Measurements from ENCODE around the gene PLEKHB1.
A peak's percentile ranks its signal among the peaks of the same experiment; 100 is the strongest.

Gene PLEKHB1, protein sequence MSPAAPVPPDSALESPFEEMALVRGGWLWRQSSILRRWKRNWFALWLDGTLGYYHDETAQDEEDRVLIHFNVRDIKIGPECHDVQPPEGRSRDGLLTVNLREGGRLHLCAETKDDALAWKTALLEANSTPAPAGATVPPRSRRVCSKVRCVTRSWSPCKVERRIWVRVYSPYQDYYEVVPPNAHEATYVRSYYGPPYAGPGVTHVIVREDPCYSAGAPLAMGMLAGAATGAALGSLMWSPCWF

DNA sequence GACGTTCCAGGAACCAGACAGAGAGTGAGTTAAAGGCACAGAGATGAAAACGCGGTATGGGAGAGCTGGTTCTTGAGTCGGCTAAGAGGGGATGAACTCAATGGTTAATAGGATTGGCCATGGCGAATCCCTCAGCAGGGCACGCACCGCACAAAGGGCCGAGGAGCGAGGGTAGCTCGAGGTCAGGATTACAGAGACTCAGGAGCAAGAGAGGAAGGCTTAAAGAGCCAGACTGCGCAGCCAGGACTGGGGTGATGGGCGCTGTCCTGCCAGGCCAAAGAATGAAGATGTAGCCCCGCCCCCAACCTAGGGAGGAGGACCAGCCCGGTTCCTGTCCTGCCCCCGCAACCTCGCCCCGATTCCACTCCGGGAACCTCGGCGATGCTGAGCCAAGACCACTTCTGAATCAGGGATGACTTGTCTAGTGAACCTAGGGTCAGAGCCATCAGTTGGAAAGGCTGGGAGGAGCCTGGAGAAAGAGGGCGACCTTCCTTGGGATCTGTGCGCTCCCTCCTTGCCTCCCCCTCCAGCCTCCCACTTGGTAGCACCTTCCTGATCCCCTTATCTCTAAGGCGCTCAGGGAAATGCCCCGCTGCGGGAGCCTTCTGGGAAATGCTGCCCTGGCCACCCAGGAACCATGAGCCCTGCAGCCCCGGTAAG, at the start of gene PLEKHB1:
PLEKHB1 (plus strand) TSS at position 610 of the 660 bp plus-strand sequence; CDS start at position 638, 28 bp downstream.
- DNase-seq, result no peak

DNA sequence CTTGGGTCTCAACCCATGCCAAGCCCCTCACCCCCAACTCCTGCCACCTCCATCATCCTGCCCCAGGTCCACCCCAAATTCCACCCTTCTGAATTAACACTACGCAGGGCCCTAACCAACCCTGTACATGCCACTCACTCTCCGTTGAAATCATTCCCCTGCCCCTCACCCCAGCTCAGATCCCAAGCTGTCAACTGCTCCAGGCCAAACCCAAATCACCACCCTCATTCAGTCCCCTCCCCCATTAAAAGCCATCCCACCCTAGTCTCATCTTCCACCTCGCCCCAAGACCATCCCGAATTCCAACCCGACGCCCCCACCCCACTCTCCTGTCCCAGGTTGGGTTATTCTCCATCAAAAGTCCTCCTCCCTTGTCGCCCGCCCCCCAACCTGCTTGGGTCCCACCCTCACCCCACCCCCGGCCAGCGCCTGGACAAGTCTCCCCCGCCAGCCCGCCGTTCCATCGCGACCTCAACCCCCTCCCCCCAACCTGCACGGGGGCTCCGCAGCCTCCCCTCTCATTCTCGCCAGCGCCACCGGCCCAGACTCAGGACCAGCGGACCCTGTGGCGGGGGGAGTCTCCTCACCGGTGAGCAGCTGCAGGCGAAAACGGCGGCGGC, 48.9 kb upstream of the PLEKHB1 start:
- no peak for DNase-seq

- peak; percentile 96 for DNase-seq
These were observed 48.2 kb upstream of the PLEKHB1 start, which contains the start of gene FAM168A for GRCh38 chr11:73597956-73598718. Gene FAM168A, minus strand, starts transcription at chr11:73598112. Its CDS starts 129,638 bp downstream, at chr11:73468474.

GRCh38 chr11:73598719-73599379, 47.5 kb upstream of the PLEKHB1 start:
- DNase-seq, result peak; percentile 53

- DNase-seq, result no peak
These were observed 33.7 kb upstream of the PLEKHB1 start for GRCh38 chr11:73612601-73613140.

DNA sequence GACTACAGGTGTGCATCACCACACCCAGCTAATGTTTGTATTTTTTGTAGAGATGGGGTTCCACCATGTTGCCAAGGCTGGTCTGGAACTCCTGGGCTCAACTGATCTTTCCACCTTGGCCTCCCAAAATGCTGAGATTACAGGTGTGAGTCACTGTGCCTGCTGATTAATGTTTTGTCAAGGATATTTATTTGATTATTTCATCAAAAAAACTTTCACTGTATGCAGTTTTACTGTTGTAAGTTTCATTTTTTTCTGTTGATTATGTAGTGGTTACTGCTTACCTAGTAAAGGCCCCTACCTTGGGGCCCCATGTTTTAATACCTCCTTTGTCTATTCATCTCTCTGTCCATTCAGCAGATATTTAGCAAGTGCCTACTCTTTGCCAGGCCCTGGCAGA, 31.8 kb upstream of the PLEKHB1 start:
- DNase-seq, result no peak

DNA sequence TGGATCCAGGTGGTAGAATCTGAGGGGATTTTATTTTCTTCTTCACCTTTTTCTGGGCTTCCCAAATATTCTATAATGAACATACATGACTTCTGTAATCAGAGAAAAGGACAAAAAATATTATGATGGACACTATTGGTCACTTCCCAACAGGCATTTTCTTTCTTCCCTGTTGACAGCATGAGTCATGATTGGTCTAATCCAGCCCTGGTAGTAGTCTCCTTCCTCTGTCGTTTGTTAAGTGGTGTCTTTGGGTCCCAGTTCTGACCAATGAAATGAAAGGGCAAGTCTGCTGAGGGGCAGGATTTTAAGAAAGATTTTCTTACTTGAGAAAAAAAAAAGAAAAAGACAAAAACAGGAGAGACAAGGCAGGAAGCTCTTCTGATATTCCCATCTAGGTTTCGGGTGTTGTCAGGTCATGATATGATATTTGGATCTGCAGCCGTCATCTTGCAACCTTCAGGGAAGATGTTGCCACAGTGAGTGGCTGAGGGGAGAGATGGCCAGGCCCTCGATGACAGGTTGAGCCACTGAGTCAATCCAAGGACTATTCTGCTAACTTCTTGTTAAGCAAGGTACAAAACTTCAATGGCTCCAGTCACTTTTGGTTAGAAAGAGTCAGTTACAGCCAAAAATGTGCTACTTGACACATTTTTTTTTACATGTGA, 23.3 kb upstream of the PLEKHB1 start:
- no peak for DNase-seq

- no peak for DNase-seq
These were observed 22.7 kb upstream of the PLEKHB1 start for GRCh38 chr11:73623686-73624085.

GRCh38 chr11:73625696-73626318, 20.6 kb upstream of the PLEKHB1 start:
- peak; percentile 68 for DNase-seq

DNA sequence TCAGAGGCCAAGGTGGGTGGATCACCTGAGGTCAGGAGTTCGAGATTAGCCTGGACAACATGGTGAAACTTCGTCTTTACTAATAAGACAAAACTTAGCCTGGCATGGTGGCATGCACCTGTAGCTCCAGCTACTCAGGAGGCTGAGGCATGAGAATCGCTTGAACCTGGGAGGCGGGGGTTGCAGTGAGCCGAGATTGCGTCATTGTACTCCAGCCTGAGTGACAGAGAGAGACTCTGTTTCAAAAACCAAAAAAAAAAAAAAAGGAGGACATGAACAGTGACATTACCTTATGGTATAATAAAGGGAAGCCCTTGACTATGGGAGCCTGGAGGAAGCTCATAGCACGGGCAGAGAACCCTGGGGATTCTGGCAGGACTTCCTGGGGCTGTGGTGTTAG, 16.5 kb upstream of the PLEKHB1 start:
- DNase-seq, result no peak

DNA sequence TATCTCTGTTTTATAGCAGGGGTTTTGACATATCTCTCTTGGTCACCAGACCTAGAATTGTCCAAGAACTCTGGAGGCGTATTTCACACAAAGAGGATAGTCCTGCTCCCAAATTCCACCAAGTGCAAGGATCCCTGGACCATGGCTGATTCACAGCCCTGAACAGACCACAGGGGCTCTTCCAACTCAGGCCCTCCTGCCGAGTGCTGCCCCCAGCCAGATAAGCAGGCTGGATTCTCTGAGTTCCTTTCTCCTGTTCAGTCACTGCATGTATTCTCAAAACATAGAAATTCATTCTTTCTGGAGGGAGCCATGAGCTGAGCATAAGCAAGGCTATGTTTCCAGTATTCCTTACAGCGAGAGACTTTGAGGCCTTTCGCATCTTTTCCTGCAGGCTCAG, 13.4 kb upstream of the PLEKHB1 start:
- no peak for DNase-seq

DNA sequence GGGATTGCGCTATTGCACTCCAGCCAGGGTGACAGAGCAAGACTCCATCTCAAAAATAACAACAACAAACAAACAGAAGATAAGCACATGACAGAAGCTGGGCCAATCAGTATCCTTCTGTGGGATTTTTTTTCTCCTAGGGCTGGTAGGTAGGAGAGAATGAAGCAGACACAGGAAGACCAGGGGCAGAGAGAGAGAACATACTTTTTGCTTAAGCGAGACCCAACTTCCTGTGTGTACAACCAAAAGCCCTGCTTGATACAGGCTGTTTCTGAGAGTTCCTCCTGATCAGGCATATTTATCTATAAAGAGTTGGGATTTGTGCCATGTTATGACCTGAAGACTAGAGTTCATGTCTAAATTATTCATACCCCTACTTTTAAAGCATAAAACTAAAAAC, 12.4 kb upstream of the PLEKHB1 start:
- no peak for DNase-seq

DNA sequence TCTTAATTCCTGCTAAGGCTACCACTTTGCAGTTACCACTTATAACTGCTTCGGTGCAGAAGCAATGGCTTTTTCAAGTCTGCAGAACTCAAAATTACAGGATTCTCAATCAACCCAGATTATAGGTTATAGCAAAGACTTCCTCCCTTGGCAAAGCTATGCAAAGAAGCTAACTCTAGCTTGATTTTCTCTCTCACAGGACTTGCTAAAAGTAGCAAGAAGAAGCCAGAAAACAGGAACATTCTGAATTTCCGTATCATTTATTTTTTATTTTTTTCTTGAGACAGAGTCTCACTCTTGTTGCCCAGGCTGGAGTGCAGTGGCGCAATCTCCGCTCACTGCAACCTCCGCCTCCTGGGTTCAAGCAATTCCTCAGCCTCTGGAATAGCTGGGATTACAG, 10.7 kb upstream of the PLEKHB1 start:
- no peak for DNase-seq

DNA sequence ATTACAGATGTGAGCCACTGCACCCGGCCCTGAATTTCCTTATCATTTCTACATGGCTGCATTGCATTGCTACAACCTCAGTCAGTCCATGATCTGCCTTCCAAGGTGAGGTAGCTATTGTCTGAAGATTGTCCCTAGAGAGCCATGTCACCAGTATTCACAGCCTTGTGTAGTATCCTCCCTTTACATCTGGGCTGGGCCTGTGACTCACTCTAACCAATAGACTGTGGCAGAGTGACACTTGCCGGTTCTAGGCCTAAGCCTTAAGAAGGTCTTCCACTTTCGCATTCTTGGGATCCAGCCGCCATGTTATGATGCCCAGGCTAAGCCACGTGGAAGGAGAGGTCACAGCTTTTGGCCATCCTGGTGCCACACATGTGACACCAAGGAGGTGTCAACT, 10.1 kb upstream of the PLEKHB1 start:
- no peak for DNase-seq

- DNase-seq, result no peak
These were observed 9.4 kb upstream of the PLEKHB1 start for GRCh38 chr11:73637012-73637411.

- no peak for DNase-seq
These were observed 5.8 kb upstream of the PLEKHB1 start for GRCh38 chr11:73640592-73640991.

DNA sequence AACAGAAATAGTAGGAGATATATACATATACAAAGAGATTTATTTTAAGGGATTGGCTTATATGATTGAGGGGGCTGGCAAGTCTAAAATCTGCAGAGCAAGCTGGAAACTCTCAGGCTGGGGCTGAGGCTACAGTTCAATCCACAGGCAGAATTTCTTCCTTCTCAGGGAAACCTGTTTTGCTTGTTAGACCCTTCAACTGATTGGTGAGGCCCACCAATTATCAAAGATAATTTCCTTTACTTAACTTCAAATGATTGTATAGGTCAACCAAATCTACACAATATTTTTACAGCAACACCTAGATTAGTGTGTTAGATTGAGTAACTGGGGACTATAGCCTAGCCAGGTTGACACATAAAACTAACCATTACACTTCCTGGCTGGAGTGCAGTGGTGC, 4.7 kb upstream of the PLEKHB1 start:
- no peak for DNase-seq

DNA sequence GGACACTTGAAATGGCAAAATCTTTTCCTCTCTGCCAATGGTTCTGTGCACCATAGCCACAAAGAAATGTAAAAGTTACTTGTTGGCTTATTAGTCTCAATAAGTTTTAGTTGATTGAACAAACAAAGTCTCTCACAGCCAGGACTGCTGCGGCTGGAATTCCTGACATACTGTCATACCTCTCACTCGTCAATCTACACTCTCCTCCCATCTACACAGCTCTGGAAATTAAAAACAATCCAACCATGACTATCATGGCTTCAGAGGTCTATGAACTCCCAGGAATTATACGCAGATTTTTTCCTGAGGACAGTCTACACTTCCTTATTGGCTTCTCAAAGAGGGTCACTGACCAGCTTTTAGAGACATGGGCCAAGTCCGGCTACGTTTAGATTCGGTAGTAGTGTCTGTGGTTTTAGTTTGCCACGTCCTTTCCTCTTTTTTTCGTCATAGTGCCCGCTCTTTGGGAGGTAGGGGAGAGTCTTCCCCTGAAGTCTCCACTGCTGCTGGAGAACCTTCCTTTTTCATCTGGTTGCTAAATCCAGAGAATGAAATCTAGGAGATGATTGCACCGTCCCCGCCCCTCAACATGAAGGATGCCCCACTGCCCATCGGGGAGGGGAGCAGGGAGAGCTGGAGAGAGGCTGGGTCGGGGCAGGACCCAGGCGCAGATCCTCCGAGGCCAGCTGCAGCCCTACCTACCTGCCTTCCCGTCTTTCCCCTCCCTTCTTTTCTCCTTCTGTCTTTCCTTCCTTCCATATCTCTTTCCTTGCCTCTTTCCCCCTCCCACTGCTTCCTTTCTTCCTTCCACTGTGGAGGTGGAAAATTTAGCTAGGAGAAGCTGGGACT, 1.0 kb upstream of the PLEKHB1 start:
- DNase-seq, result no peak

- DNase-seq, result peak; percentile 86
These were observed 1.2 kb downstream of the PLEKHB1 start for GRCh38 chr11:73647459-73648100.

DNA sequence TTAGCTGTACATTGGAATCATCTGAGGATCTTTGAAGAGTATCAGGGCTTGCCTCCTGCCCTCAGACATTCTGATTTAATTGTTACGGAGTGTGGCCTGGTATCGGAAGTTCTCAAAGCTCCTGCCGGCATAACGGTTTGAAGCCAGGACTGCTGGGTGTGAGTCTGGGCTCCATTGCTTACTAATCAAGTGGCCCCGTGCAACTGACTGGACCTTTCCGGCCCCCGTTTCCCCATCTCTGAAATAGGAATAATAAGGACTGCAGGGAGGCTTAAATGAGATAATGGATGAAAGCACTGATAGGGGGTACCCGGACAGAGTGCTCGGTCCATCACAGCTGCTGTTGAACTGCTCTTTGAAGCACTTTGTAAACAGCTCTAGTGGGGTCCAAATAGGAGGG, 1.7 kb downstream of the PLEKHB1 start:
- DNase-seq, result no peak
